HG03175 (cell line): Measurements from ENCODE around the gene CNTLN.
"Not testable (repeated sequence)": the region's sequence is repeated elsewhere in the genome, so short reads cannot be mapped to it uniquely, and the experiment has no call there.

Experiments
- ATAC-seq: cut with Tn5 transposase; IDR thresholded peaks from one replicate; pipeline ENCODE4 v1.9.1; 2021; ENCODE audit warnings: mild to moderate bottlenecking, moderate library complexity; ENCODE audit not compliant: unreplicated experiment

The CNTLN gene

GRCh38 chr9:17294822-17295624 lies 160.2 kb downstream of the CNTLN start:
- ATAC-seq, result no peak

GRCh38 chr9:17315341-17315740 lies 180.5 kb downstream of the CNTLN start:
- no peak for ATAC-seq

- no peak for ATAC-seq
These were observed 184.0 kb downstream of the CNTLN start for GRCh38 chr9:17318821-17319320.

GRCh38 chr9:17319864-17320263 lies 185.0 kb downstream of the CNTLN start:
- no peak for ATAC-seq

GRCh38 chr9:17322882-17323864 lies 188.3 kb downstream of the CNTLN start:
- no peak for ATAC-seq

GRCh38 chr9:17328331-17328730 lies 193.5 kb downstream of the CNTLN start:
- ATAC-seq, result no peak

GRCh38 chr9:17330097-17330496 lies 195.3 kb downstream of the CNTLN start:
- no peak for ATAC-seq

GRCh38 chr9:17332115-17332514 lies 197.3 kb downstream of the CNTLN start:
- no peak for ATAC-seq

- no peak for ATAC-seq
These were observed 204.3 kb downstream of the CNTLN start for GRCh38 chr9:17339156-17339555.

- ATAC-seq, result no peak
These were observed 207.9 kb downstream of the CNTLN start for GRCh38 chr9:17342696-17343095.

GRCh38 chr9:17349831-17350230 lies 215.0 kb downstream of the CNTLN start:
- ATAC-seq, result no peak

GRCh38 chr9:17354006-17354405 lies 219.2 kb downstream of the CNTLN start:
- ATAC-seq, result not testable (repeated sequence)

GRCh38 chr9:17361378-17361777 lies 226.5 kb downstream of the CNTLN start:
- ATAC-seq, result no peak

- ATAC-seq, result no peak
These were observed 232.2 kb downstream of the CNTLN start for GRCh38 chr9:17367035-17367434.

- no peak for ATAC-seq
These were observed 245.5 kb downstream of the CNTLN start for GRCh38 chr9:17380126-17380861.

- ATAC-seq, result no peak
These were observed 252.7 kb downstream of the CNTLN start for GRCh38 chr9:17387565-17387964.

- ATAC-seq, result no peak
These were observed 254.2 kb downstream of the CNTLN start for GRCh38 chr9:17389026-17389425.

GRCh38 chr9:17394881-17395510 lies 260.2 kb downstream of the CNTLN start:
- ATAC-seq, result no peak

GRCh38 chr9:17397166-17397728 lies 262.4 kb downstream of the CNTLN start:
- not testable (repeated sequence) for ATAC-seq

GRCh38 chr9:17398350-17398749 lies 263.5 kb downstream of the CNTLN start:
- no peak for ATAC-seq
